BJ (cell line): ENCODE measurements around the gene PRRT2. TPM values are rescaled to one million over a fixed set of nuclear protein-coding genes. Genes with fewer than 3 reads are reported as not detected.

Source experiments
- CTCF ChIA-PET: fragments of 350-600 bp; formaldehyde crosslinking; extraction: SDS; loops from one replicate; lab custom pipeline; 2021; ENCODE audit warnings: antibody characterized with exemption, inconsistent platforms; lab: Yijun Ruan, JAX
- POLR2A ChIA-PET: fragments of 300-600 bp; sonication (Branson Sonifier 250); formaldehyde crosslinking; extraction: SDS; loops from one replicate; lab custom pipeline; 2021; ENCODE audit warnings: antibody characterized with exemption; lab: Charles Lee
- DNase-seq: peaks from one replicate; pipeline ENCODE4 v3.0.0-alpha.2; 2011; ENCODE audit warnings: low read depth
- H3K27me3 ChIP-seq: 2 replicates; pipeline ENCODE4 v1.6.0; 2011; ENCODE audit warnings: low read length; ENCODE audit not compliant: control insufficient read depth, insufficient read depth
- H3K36me3 ChIP-seq: 2 replicates; pipeline ENCODE4 v1.5.1; 2011; ENCODE audit warnings: low read length; ENCODE audit not compliant: control insufficient read depth, insufficient read depth
- H3K4me3 ChIP-seq: 2 replicates; pipeline ENCODE4 v1.5.1; 2011; ENCODE audit warnings: low read depth, mild to moderate bottlenecking, control low read depth, low read length
- polyA minus RNA-seq: library from RNA; depleted of rRNA, polyadenylated mRNA; stranded (reverse); fragments of >200 nt; gene quantifications from 2 replicates; pipeline ENCODE4 v1.2.3, GENCODE V29; 2011; rRNA and poly(A)+ RNA removed
- polyA plus RNA-seq: library from polyadenylated mRNA; depleted of rRNA; stranded (reverse); fragments of >200 nt; gene quantifications from 2 replicates; pipeline ENCODE4 v1.2.3, GENCODE V29; 2011; rRNA removed
- TF ChIP-seq, protein P1 (sequence below): IDR thresholded peaks from 2 replicates; pipeline ENCODE4 v1.5.1; 2011; ENCODE audit warnings: low read depth, mild to moderate bottlenecking, control low read depth, inconsistent platforms, low read length, moderate library complexity; ENCODE audit not compliant: insufficient read depth

The PRRT2 gene
- polyA plus RNA-seq (4.5 and 7.6 TPM in 2 replicates), polyA minus RNA-seq (1.9 and 2.4 TPM in 2 replicates)

DNA sequence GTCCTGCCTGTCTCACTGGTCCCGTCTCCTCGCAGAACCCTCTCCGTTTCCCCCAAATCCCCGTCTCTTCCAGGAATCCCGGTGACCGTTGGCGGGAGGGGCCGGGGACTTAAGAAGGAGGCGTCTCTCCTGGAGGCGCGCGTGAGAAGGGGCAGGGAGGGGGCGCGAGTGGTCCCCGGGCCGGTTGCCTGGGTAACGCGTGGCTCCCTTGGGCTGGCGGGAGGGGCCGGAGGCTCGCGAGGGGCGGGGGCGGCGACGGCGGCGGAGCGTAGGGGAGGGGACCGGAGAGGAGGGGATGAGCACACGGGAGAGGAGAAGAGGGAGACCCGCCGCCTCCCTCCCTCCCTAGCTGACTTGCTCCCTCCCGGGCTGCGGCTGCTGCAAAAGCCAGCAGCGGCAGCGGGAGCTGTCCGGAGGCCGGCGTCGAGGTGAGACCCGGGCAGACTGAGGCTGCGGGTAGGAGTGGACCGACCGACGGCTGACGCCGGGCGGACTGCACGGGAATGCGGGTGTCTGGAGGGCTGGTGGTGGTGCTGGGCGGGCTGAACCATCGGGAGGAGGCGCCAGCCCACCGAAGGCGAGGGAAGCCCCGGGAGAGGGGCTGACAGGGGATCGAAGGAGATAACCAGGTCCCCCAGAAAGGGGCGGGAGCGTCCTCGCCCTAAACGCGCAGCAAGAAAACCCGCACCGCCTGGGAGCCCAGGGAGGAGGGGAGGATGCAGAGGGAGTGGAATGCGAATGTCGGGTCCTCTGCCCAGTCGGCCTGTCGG is at the start of gene PRRT2:
PRRT2 (plus strand) TSS at position 298 of the 770 bp plus-strand sequence. CDS start 862 bp downstream, outside the sequence.
- ChIA-PET CTCF (interaction anchor here (0.6 to 1.4 kb wide), 3 partner anchors 57 to 254 kb away, joined by 3 read pairs; partner anchors contain the start of gene ALDOA), POLR2A (no interaction called here)
- Histone ChIP-seq H3K4me3 (peak within 1 kb of the TSS; percentile 72), H3K36me3 (peaks cover 17% of the 10 kb centered on the region), H3K27me3 (no peaks in the 10 kb centered on the region)
- TF ChIP-seq, protein P1, sequence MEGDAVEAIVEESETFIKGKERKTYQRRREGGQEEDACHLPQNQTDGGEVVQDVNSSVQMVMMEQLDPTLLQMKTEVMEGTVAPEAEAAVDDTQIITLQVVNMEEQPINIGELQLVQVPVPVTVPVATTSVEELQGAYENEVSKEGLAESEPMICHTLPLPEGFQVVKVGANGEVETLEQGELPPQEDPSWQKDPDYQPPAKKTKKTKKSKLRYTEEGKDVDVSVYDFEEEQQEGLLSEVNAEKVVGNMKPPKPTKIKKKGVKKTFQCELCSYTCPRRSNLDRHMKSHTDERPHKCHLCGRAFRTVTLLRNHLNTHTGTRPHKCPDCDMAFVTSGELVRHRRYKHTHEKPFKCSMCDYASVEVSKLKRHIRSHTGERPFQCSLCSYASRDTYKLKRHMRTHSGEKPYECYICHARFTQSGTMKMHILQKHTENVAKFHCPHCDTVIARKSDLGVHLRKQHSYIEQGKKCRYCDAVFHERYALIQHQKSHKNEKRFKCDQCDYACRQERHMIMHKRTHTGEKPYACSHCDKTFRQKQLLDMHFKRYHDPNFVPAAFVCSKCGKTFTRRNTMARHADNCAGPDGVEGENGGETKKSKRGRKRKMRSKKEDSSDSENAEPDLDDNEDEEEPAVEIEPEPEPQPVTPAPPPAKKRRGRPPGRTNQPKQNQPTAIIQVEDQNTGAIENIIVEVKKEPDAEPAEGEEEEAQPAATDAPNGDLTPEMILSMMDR, result no peak
- DNase-seq, result no peak

DNA sequence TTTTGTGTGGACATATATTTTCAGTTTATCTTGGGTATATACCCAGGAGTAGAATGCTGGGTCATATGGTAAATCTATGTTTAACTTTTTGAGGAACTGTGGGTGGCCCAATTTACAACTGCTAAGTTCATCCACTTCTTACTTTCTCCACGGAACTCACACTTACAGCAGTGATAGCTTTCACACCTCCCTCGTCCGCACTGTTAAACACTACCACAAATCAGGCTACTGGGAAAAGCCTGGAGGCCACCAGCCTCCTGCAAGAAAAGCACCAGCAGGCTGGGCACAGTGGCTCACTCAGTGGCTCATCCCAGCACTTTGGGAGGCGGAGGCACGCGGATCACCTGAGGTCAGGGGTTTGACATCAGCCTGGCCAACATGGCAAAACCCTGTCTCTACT is 48.7 kb upstream of the PRRT2 start:
- Histone ChIP-seq H3K27me3 (peaks cover 3% of the 10 kb centered on the region), H3K4me3 (no peak overlapping the region), H3K36me3 (no peaks in the 10 kb centered on the region)
- TF ChIP-seq, protein P1, result no peak
- POLR2A ChIA-PET, result no interaction called here
- CTCF ChIA-PET, result no interaction called here
- no peak for DNase-seq

DNA sequence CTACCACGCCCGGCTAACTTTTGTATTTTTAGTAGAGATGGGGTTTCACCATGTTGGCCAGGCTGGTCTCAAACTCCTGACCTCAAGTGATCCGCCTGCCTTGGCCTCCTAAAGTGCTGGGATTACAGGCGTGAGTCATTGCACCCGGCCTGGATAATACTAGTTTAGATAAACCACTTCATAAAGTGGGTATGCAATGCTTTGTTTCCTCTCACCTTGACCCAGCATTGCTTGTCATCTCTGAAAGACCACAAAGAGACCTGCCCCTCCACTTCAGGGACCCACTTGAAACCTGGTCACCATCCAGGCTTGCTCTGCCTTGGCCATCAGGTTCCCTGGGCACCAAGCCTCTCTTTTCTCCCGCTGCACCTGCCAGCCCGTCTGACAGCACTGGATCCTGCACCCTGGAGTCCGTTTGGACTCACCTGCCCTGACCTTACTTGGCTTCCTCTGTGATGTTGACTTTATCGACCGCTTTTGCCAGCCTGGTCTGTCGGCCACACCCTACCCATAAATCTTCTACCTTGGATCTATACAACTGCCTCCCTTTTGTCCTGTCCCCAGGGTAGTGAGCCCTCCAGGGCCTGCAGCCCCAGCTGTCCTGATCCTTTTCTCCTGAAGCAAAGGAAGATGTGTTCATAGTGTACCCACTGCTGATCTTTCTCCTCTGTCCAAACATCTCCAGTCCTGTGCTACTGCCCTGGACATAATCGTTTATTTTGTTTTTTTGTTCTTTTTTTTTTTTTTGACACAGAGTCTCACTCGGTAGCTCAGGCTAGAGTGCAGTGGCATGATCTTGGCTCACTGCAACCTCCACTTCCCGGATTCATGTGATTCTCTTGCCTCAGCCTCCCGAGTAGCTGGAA is 46.6 kb upstream of the PRRT2 start:
- DNase-seq, result no peak
- H3K4me3 ChIP-seq, result no peak overlapping the region
- ChIA-PET CTCF (no interaction called here), POLR2A (no interaction called here)
- TF ChIP-seq, protein P1, result no peak
- no peaks in the 10 kb centered on the region for H3K36me3 ChIP-seq
- H3K27me3 ChIP-seq, result peaks cover 6% of the 10 kb centered on the region

DNA sequence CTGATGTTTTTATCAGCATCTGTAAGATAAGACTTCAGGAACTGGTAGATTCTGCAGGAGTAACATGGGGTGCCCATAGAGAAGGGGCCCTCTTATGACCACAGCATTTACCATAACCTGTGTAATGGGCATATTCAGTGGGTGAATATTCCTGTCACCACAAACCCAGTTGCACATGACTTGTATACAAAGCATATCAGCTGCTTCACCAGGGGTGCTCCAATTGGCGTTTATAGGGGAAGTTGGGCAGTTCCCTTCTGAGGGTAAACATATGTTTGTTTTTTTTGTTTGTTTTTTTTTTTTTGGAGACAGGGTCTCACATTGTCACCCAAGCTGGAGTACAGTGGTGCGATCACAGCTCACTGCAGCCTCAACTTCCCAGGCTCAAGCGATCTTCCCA is 45.4 kb upstream of the PRRT2 start:
- no peak overlapping the region for H3K4me3 ChIP-seq
- no peak for DNase-seq
- ChIA-PET POLR2A (no interaction called here), CTCF (interaction anchor here (1.2 kb wide), 1 partner anchor 23 kb away, joined by 3 read pairs; no protein-coding TSS in a partner anchor)
- H3K36me3 ChIP-seq, result no peaks in the 10 kb centered on the region
- TF ChIP-seq, protein P1, result no peak
- peaks cover 9% of the 10 kb centered on the region for H3K27me3 ChIP-seq

DNA sequence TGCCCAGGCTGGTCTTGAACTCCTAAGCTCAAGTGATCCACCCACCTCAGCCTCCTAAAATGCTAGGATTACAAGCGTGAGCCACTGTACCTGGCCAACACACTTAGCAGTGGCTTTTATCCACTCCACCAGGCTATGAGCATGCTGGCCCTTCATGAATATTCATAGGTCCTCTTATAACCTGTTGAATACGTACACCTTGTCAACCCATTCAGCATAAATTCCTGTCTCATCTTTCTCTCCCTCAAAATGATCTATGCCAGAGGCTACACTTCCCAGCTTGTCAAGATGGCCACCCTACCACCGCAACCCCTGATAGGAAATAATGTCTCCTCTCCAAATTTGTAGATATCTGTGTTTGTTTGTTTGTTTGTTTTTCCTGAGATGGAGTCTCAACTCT is 44.9 kb upstream of the PRRT2 start:
- ChIA-PET CTCF (interaction anchor here (0.6 to 1.2 kb wide), 2 partner anchors 16 to 22 kb away, joined by 3 read pairs; no protein-coding TSS in a partner anchor), POLR2A (no interaction called here)
- no peak overlapping the region for H3K4me3 ChIP-seq
- no peak for DNase-seq
- no peaks in the 10 kb centered on the region for H3K36me3 ChIP-seq
- H3K27me3 ChIP-seq, result peaks cover 9% of the 10 kb centered on the region
- TF ChIP-seq, protein P1, result no peak
